SK-N-SH (cell line): ENCODE measurements around the gene RIC3. TPM values are rescaled to one million over a fixed set of nuclear protein-coding genes. Genes with fewer than 3 reads are reported as not detected.

Experiments used
- CTCF ChIA-PET: fragments of 300-600, 350-600 bp; formaldehyde crosslinking; extraction: SDS; loops from one replicate; lab custom pipeline; 2021; lab: Yijun Ruan, JAX
- POLR2A ChIA-PET: fragments of 350-600 bp; sonication (Branson Sonifier 250); formaldehyde crosslinking; extraction: SDS; loops from one replicate; lab custom pipeline; 2020; ENCODE audit warnings: antibody characterized with exemption, inconsistent platforms; lab: Yijun Ruan, JAX
- DNase-seq: peaks from one replicate; pipeline ENCODE4 v3.0.0; 2012
- H2AFZ ChIP-seq: fragments of 200-600 bp; sonication (generic); 2 replicates; pipeline ENCODE4 v1.8.1; 2016; ENCODE audit warnings: antibody characterized with exemption, mild to moderate bottlenecking, low read depth
- H3F3A ChIP-seq: fragments of 200-600 bp; sonication (generic); replicated peaks from 2 replicates; pipeline ENCODE3; 2016; ENCODE audit warnings: antibody characterized with exemption, mild to moderate bottlenecking; ENCODE audit not compliant: insufficient read depth
- H3K27ac ChIP-seq, 2 experiments: fragments of 200-500 bp in 1 of 2; fragments of 200-600 bp in 1 of 2; sonication (Bioruptor generic) in 1 of 2; sonication (generic), shearing (Covaris generic) in 1 of 2; 2 replicates each; pipeline versions ENCODE4 v1.5.1 to v1.6.1; 2014 to 2016; ENCODE audit warnings: low read depth in 2 of 2, inconsistent platforms in 1 of 2, low read length in 1 of 2, mild to moderate bottlenecking in 1 of 2, mixed read lengths in 1 of 2
- H3K27me3 ChIP-seq: fragments of 200-600 bp; sonication (generic), shearing (Covaris generic); 2 replicates; pipeline ENCODE4 v1.6.1; 2016; ENCODE audit warnings: mixed run types; ENCODE audit not compliant: insufficient read depth
- H3K36me3 ChIP-seq, 2 experiments: fragments of 200-500 bp in 1 of 2; fragments of 200-600 bp in 1 of 2; sonication (Bioruptor generic) in 1 of 2; sonication (generic) in 1 of 2; replicated peaks in 1 of 2; 2 replicates each; pipeline versions ENCODE3 to v1.5.1; 2014 to 2016; ENCODE audit warnings: low read length in 1 of 2, mild to moderate bottlenecking in 1 of 2; ENCODE audit not compliant: insufficient read depth in 2 of 2, control insufficient read depth in 1 of 2
- H3K4me1 ChIP-seq, 2 experiments: fragments of 200-500 bp in 1 of 2; fragments of 200-600 bp in 1 of 2; sonication (Bioruptor generic) in 1 of 2; sonication (generic), shearing (Covaris generic) in 1 of 2; 2 replicates each; pipeline versions ENCODE4 v1.5.1 to v1.6.1; 2014 to 2016; ENCODE audit warnings: low read depth in 1 of 2, low read length in 1 of 2, mixed run types in 1 of 2; ENCODE audit not compliant: insufficient read depth in 2 of 2, control insufficient read depth in 1 of 2
- H3K4me2 ChIP-seq: fragments of 200-600 bp; sonication (generic), shearing (Covaris generic); 2 replicates; pipeline ENCODE4 v1.6.1; 2017; ENCODE audit warnings: mixed run types
- H3K4me3 ChIP-seq, 2 experiments: fragments of 200-500 bp in 1 of 2; fragments of 200-600 bp in 1 of 2; sonication (Bioruptor generic) in 1 of 2; sonication (generic), shearing (Covaris generic) in 1 of 2; 2 replicates each; pipeline versions ENCODE4 v1.5.1 to v1.8.1; 2014 to 2016; ENCODE audit warnings: low read depth in 2 of 2, inconsistent platforms in 1 of 2, low read length in 1 of 2, mild to moderate bottlenecking in 1 of 2, mixed read lengths in 1 of 2, moderate library complexity in 1 of 2
- H3K79me2 ChIP-seq: fragments of 200-600 bp; sonication (generic); 2 replicates; pipeline ENCODE4 v1.8.1; 2017; ENCODE audit warnings: mild to moderate bottlenecking; ENCODE audit not compliant: insufficient read depth
- H3K9ac ChIP-seq: fragments of 200-600 bp; sonication (generic); 2 replicates; pipeline ENCODE4 v1.6.1; 2017; ENCODE audit warnings: mixed run types
- H3K9me2 ChIP-seq: fragments of 200-600 bp; sonication (generic); 2 replicates; pipeline ENCODE4 v1.6.1; 2017; ENCODE audit warnings: mixed run types
- H3K9me3 ChIP-seq: fragments of 200-600 bp; sonication (generic); 2 replicates; pipeline ENCODE4 v1.6.1; 2017; ENCODE audit warnings: mixed run types, mild to moderate bottlenecking, moderate library complexity
- H4K20me1 ChIP-seq: fragments of 200-600 bp; sonication (generic); 2 replicates; pipeline ENCODE4 v1.6.1; 2017; ENCODE audit warnings: mild to moderate bottlenecking, mixed run types; ENCODE audit not compliant: insufficient read depth
- EP300 ChIP-seq, 2 experiments: IDR thresholded peaks; 2 replicates each; pipeline versions ENCODE4 v1.4.0 to v1.6.1; 2012; ENCODE audit warnings: borderline replicate concordance in 1 of 2, low read depth in 1 of 2, low read length in 1 of 2
- EZH2phosphoT487 ChIP-seq: fragments of 200-600 bp; sonication (generic); IDR thresholded peaks from 2 replicates; pipeline ENCODE4 v1.6.1; 2017; ENCODE audit warnings: low read depth, mixed run types, mild to moderate bottlenecking, antibody characterized with exemption, moderate library complexity, borderline replicate concordance
- FOXM1 ChIP-seq: IDR thresholded peaks from 2 replicates; pipeline ENCODE4 v1.4.0; 2012; ENCODE audit warnings: low read depth, mild to moderate bottlenecking
- JUND ChIP-seq: IDR thresholded peaks from 2 replicates; pipeline ENCODE4 v1.4.0; 2012
- MXI1 ChIP-seq: IDR thresholded peaks from 2 replicates; pipeline ENCODE4 v1.6.1; 2012; ENCODE audit warnings: mild to moderate bottlenecking, low read depth, low read length, improper control_type of control experiment
- NFIC ChIP-seq: IDR thresholded peaks from 2 replicates; pipeline ENCODE4 v1.4.0; 2012; ENCODE audit warnings: borderline replicate concordance
- RCOR1 ChIP-seq: fragments of 150-350 bp; IDR thresholded peaks from 2 replicates; pipeline ENCODE4 v1.6.1; 2017; ENCODE audit warnings: antibody characterized with exemption, low read length
- TAF1 ChIP-seq: IDR thresholded peaks from 2 replicates; pipeline ENCODE4 v1.6.1; 2012; ENCODE audit warnings: low read depth, mild to moderate bottlenecking, low read length, moderate library complexity, borderline replicate concordance
- TEAD4 ChIP-seq: IDR thresholded peaks from 2 replicates; pipeline ENCODE4 v1.4.0; 2012; ENCODE audit warnings: mild to moderate bottlenecking, borderline replicate concordance; ENCODE audit not compliant: insufficient read depth
- YY1 ChIP-seq: IDR thresholded peaks from 2 replicates; pipeline ENCODE4 v1.4.0; 2012; ENCODE audit warnings: low read depth, mild to moderate bottlenecking
- WGBS: methylation state at CpG from one replicate; pipeline ENCODE4 v1.1.6; 2017; ENCODE audit warnings: low lambda C conversion rate; 5-methylcytosine and 5-hydroxymethylcytosine counted together
- polyA plus RNA-seq, 3 experiments: library from polyadenylated mRNA; depleted of rRNA; stranded (reverse); fragments of >200 nt; gene quantifications; 2 replicates each; pipeline ENCODE4 v1.2.3, GENCODE V29; 2012
- TF ChIP-seq, protein P1 (sequence below): fragments of 150-350 bp; IDR thresholded peaks from 2 replicates; pipeline ENCODE4 v1.6.1; 2017; ENCODE audit warnings: antibody characterized with exemption, low read length, low read depth, borderline replicate concordance
- TF ChIP-seq, protein P2 (sequence below): fragments of 150-350 bp; IDR thresholded peaks from 2 replicates; pipeline ENCODE4 v1.6.1; 2016; ENCODE audit warnings: mild to moderate bottlenecking, low read depth, low read length
- TF ChIP-seq, protein P3 (sequence below): fragments of 200-600 bp; sonication (generic); IDR thresholded peaks from 2 replicates; pipeline ENCODE4 v1.6.1; 2017; ENCODE audit warnings: antibody characterized with exemption, mild to moderate bottlenecking, moderate library complexity
- TF ChIP-seq, protein P4 (sequence below): IDR thresholded peaks from 2 replicates; pipeline ENCODE4 v1.6.1; 2012; ENCODE audit warnings: mild to moderate bottlenecking, low read depth, low read length, moderate library complexity

Gene RIC3
- polyA plus RNA-seq, 1 of the 3 experiments (the other 2 are of a cell fraction) = 0.54 TPM

DNA sequence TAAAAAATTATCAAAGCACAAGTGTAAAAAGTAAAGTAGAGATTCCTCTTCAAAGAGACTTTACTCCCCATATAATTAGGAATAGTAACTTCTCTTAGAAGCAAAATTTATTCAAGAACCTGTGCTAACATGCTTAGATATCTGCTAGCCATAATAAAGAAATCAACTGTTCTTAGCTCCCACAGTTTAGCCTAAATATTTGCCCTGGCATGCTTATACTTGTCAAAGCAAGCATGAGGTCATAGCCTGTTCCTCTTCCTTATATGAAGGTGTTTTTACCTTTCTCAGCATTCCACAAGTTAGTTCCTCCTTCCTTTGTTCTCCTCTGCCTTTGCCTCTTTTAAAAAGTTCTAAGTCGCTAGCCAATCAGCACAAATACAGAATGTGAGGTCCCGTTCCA is 30.3 kb downstream of the RIC3 start:
- Histone ChIP-seq H3F3A (no peaks in the 10 kb centered on the region), H3K79me2 (no peaks in the 10 kb centered on the region), H3K9me3 (no peaks in the 10 kb centered on the region), H3K9me2 (no peaks in the 10 kb centered on the region), H3K4me1 (no peaks in the 10 kb centered on the region), H2AFZ (no peak overlapping the region), H4K20me1 (no peaks in the 10 kb centered on the region), H3K9ac (no peak overlapping the region), H3K4me3 (no peak overlapping the region), H3K27ac (no peak overlapping the region), H3K4me2 (no peak overlapping the region), H3K27me3 (no peaks in the 10 kb centered on the region), H3K36me3 (no peaks in the 10 kb centered on the region)
- ChIA-PET POLR2A (no interaction called here), CTCF (interaction anchor here (1.3 kb wide), 1 partner anchor 16 kb away, joined by 4 read pairs; no protein-coding TSS in a partner anchor)
- DNase-seq = no peak
- whole genome bisulfite sequencing = 55% methylated on average over 2 of the region's 2 CpGs
- TF ChIP-seq, protein P1, sequence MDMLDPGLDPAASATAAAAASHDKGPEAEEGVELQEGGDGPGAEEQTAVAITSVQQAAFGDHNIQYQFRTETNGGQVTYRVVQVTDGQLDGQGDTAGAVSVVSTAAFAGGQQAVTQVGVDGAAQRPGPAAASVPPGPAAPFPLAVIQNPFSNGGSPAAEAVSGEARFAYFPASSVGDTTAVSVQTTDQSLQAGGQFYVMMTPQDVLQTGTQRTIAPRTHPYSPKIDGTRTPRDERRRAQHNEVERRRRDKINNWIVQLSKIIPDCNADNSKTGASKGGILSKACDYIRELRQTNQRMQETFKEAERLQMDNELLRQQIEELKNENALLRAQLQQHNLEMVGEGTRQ = no peak
- TF ChIP-seq TEAD4 (no peak), JUND (no peak), RCOR1 (no peak), TAF1 (no peak), EP300 (IDR thresholded peaks at IDR 0.05; ENCODE audit: borderline replicate concordance in 1 of 2, low read depth in 1 of 2, low read length in 1 of 2) (no peak), MXI1 (no peak)
- TF ChIP-seq, protein P2, sequence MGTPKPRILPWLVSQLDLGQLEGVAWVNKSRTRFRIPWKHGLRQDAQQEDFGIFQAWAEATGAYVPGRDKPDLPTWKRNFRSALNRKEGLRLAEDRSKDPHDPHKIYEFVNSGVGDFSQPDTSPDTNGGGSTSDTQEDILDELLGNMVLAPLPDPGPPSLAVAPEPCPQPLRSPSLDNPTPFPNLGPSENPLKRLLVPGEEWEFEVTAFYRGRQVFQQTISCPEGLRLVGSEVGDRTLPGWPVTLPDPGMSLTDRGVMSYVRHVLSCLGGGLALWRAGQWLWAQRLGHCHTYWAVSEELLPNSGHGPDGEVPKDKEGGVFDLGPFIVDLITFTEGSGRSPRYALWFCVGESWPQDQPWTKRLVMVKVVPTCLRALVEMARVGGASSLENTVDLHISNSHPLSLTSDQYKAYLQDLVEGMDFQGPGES = no peak

DNA sequence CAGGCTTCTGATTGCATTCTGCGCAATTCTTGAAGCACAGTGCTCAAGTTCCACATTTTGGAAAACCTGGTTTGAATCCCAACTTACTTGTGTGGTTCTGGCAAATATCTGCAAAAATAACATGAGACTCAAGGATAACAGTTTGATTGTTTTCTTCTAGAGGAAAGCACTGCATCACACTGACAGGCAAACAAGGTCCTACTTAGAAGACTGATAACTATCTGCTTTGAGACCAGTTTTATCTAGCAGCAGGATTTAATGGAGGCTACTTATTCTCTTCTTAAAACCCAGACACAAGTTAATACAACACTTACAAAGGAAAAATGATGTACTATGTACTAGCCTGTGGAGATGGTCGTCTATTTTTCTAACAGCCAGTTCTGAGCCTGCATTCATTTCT is 41.4 kb downstream of the RIC3 start:
- 54% methylated on average over 2 of the region's 2 CpGs for WGBS
- H3K27me3 ChIP-seq = no peaks in the 10 kb centered on the region
- no peak overlapping the region for H3K4me2 ChIP-seq
- H4K20me1 ChIP-seq = no peaks in the 10 kb centered on the region
- H3K4me3 ChIP-seq = no peak overlapping the region
- DNase-seq = no peak
- H3F3A ChIP-seq = no peaks in the 10 kb centered on the region
- no peaks in the 10 kb centered on the region for H3K9me2 ChIP-seq
- CTCF ChIA-PET = interaction anchor here (1.0 kb wide), 1 partner anchor 34 kb away, joined by 3 read pairs; no protein-coding TSS in a partner anchor
- no peaks in the 10 kb centered on the region for H3K9me3 ChIP-seq
- TF ChIP-seq FOXM1 (no peak), YY1 (no peak), EZH2phosphoT487 (no peak), NFIC (no peak)
- TF ChIP-seq, protein P3, sequence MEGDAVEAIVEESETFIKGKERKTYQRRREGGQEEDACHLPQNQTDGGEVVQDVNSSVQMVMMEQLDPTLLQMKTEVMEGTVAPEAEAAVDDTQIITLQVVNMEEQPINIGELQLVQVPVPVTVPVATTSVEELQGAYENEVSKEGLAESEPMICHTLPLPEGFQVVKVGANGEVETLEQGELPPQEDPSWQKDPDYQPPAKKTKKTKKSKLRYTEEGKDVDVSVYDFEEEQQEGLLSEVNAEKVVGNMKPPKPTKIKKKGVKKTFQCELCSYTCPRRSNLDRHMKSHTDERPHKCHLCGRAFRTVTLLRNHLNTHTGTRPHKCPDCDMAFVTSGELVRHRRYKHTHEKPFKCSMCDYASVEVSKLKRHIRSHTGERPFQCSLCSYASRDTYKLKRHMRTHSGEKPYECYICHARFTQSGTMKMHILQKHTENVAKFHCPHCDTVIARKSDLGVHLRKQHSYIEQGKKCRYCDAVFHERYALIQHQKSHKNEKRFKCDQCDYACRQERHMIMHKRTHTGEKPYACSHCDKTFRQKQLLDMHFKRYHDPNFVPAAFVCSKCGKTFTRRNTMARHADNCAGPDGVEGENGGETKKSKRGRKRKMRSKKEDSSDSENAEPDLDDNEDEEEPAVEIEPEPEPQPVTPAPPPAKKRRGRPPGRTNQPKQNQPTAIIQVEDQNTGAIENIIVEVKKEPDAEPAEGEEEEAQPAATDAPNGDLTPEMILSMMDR = no peak
- TF ChIP-seq, protein P4, sequence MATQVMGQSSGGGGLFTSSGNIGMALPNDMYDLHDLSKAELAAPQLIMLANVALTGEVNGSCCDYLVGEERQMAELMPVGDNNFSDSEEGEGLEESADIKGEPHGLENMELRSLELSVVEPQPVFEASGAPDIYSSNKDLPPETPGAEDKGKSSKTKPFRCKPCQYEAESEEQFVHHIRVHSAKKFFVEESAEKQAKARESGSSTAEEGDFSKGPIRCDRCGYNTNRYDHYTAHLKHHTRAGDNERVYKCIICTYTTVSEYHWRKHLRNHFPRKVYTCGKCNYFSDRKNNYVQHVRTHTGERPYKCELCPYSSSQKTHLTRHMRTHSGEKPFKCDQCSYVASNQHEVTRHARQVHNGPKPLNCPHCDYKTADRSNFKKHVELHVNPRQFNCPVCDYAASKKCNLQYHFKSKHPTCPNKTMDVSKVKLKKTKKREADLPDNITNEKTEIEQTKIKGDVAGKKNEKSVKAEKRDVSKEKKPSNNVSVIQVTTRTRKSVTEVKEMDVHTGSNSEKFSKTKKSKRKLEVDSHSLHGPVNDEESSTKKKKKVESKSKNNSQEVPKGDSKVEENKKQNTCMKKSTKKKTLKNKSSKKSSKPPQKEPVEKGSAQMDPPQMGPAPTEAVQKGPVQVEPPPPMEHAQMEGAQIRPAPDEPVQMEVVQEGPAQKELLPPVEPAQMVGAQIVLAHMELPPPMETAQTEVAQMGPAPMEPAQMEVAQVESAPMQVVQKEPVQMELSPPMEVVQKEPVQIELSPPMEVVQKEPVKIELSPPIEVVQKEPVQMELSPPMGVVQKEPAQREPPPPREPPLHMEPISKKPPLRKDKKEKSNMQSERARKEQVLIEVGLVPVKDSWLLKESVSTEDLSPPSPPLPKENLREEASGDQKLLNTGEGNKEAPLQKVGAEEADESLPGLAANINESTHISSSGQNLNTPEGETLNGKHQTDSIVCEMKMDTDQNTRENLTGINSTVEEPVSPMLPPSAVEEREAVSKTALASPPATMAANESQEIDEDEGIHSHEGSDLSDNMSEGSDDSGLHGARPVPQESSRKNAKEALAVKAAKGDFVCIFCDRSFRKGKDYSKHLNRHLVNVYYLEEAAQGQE = no peak
- TF ChIP-seq, protein P1 = no peak
- TF ChIP-seq, protein P2 = no peak
- H3K9ac ChIP-seq = no peak overlapping the region
- no peaks in the 10 kb centered on the region for H3K79me2 ChIP-seq
- H2AFZ ChIP-seq = no peak overlapping the region
- no peak overlapping the region for H3K27ac ChIP-seq
- H3K36me3 ChIP-seq = no peaks in the 10 kb centered on the region
- H3K4me1 ChIP-seq = no peaks in the 10 kb centered on the region
- POLR2A ChIA-PET = no interaction called here
